PFSK-1 (cell line): Measurements from ENCODE around the gene CHRDL1.

Experiments used
- POLR2AphosphoS5 ChIP-seq: IDR thresholded peaks from 2 replicates; pipeline ENCODE4 v1.6.1; 2012; ENCODE audit warnings: low read depth, mild to moderate bottlenecking, control low read depth, low read length, moderate library complexity
- SIN3A ChIP-seq: IDR thresholded peaks from 2 replicates; pipeline ENCODE4 v1.6.1; 2012; ENCODE audit warnings: mild to moderate bottlenecking, low read length, moderate library complexity, borderline replicate concordance; ENCODE audit not compliant: insufficient read depth
- TAF1 ChIP-seq: IDR thresholded peaks from 2 replicates; pipeline ENCODE4 v1.6.1; 2012; ENCODE audit warnings: low read length, control low read depth, borderline replicate concordance; ENCODE audit not compliant: insufficient read depth
- TF ChIP-seq, protein P1 (sequence below), 2 experiments: IDR thresholded peaks; 2 replicates each; pipeline versions ENCODE4 v1.6.1 to v1.8.0; 2011 to 2012; ENCODE audit warnings: low read depth in 2 of 2, low read length in 2 of 2, control low read depth in 1 of 2, inconsistent platforms in 1 of 2, mild to moderate bottlenecking in 1 of 2, moderate library complexity in 1 of 2; ENCODE audit not compliant: insufficient read depth in 1 of 2

- TF ChIP-seq POLR2AphosphoS5 = no peak
- TF ChIP-seq, protein P1, sequence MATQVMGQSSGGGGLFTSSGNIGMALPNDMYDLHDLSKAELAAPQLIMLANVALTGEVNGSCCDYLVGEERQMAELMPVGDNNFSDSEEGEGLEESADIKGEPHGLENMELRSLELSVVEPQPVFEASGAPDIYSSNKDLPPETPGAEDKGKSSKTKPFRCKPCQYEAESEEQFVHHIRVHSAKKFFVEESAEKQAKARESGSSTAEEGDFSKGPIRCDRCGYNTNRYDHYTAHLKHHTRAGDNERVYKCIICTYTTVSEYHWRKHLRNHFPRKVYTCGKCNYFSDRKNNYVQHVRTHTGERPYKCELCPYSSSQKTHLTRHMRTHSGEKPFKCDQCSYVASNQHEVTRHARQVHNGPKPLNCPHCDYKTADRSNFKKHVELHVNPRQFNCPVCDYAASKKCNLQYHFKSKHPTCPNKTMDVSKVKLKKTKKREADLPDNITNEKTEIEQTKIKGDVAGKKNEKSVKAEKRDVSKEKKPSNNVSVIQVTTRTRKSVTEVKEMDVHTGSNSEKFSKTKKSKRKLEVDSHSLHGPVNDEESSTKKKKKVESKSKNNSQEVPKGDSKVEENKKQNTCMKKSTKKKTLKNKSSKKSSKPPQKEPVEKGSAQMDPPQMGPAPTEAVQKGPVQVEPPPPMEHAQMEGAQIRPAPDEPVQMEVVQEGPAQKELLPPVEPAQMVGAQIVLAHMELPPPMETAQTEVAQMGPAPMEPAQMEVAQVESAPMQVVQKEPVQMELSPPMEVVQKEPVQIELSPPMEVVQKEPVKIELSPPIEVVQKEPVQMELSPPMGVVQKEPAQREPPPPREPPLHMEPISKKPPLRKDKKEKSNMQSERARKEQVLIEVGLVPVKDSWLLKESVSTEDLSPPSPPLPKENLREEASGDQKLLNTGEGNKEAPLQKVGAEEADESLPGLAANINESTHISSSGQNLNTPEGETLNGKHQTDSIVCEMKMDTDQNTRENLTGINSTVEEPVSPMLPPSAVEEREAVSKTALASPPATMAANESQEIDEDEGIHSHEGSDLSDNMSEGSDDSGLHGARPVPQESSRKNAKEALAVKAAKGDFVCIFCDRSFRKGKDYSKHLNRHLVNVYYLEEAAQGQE (IDR thresholded peaks at IDR 0.05; ENCODE audit: insufficient read depth in 1 of 2, low read depth in 2 of 2, low read length in 2 of 2) = no peak
- no peak for TF ChIP-seq TAF1
- TF ChIP-seq SIN3A = no peak
Observed at GRCh38 chrX:110755061-110755460, 40.6 kb downstream of the CHRDL1 start.
